ENCODE data around the gene TIMMDC1.

GRCh38 chr3:119536757-119537156 lies 38.4 kb downstream of the TIMMDC1 start:
- no peak for TF ChIP-seq EZH2phosphoT487 (conservative IDR thresholded peaks at IDR 0.05; ENCODE audit: low read length)
- no peak for TF ChIP-seq CTCF (IDR thresholded peaks at IDR 0.05; ENCODE audit: insufficient read depth, low read length, poor library complexity, severe bottlenecking)
